Measurements from ENCODE around the gene CBLB. TPM values are rescaled to one million over a fixed set of nuclear protein-coding genes. Genes with fewer than 3 reads are reported as not detected.

The CBLB gene
- total and polyA plus RNA-seq, 2 of the 4 experiments (the other 2 are of a cell fraction), result 10.1 to 20.1 TPM

GRCh38 chr3:105653868-105654267, 214.9 kb downstream of the CBLB start:
- no TSS peak for BruUV-seq (replicated peaks)
- no peak for ATAC-seq (ENCODE audit: low read depth)
- CTCF ChIA-PET, result no interaction called here

More at GRCh38 chr3:105653868-105654267, 214.9 kb downstream of the CBLB start:
- H3K27me3 ChIP-seq (ENCODE audit: control insufficient read depth, insufficient read depth, low read length), result no peaks in the 10 kb centered on the region
- H4K91ac ChIP-seq (ENCODE audit: insufficient read depth, low read depth, low read length), result no peak overlapping the region
- no peak for TF ChIP-seq RFX5 (IDR thresholded peaks at IDR 0.05; ENCODE audit: low read depth, low read length)
- no peak for TF ChIP-seq POLR2A (IDR thresholded peaks at IDR 0.05; ENCODE audit: low read depth, low read length)
- TF ChIP-seq FOS (IDR thresholded peaks at IDR 0.05; ENCODE audit: low read depth, low read length), result no peak
- TF ChIP-seq USF2 (IDR thresholded peaks at IDR 0.05; ENCODE audit: low read depth, low read length), result no peak
- no peak for TF ChIP-seq RAD21 (IDR thresholded peaks at IDR 0.05; ENCODE audit: low read length)
- no peak for TF ChIP-seq ELK1 (IDR thresholded peaks at IDR 0.05; ENCODE audit: borderline replicate concordance, low read depth, low read length)
- TF ChIP-seq CEBPB (IDR thresholded peaks at IDR 0.05; ENCODE audit: low read depth, low read length), result no peak
- TF ChIP-seq MAFK (IDR thresholded peaks at IDR 0.05; ENCODE audit: low read depth, low read length), result no peak
- TF ChIP-seq MXI1 (IDR thresholded peaks at IDR 0.05; ENCODE audit: borderline replicate concordance, low read depth, low read length), result no peak
- no peak for TF ChIP-seq CTCF (conservative IDR thresholded peaks at IDR 0.05; ENCODE audit: low read depth, low read length)
- no peak for TF ChIP-seq CHD1 (IDR thresholded peaks at IDR 0.05; ENCODE audit: low read depth, low read length)
- H3K9ac ChIP-seq (ENCODE audit: low read depth, low read length), result no peak overlapping the region
- DNase-seq, result no peak
- POLR2A ChIA-PET (ENCODE audit: unreplicated experiment), result no interaction called here
- H3K4me2 ChIP-seq (ENCODE audit: low read depth, low read length), result no peak overlapping the region
- H2BK120ac ChIP-seq (ENCODE audit: low read depth, low read length), result no peak overlapping the region
- no peak overlapping the region for H3K27ac ChIP-seq (ENCODE audit: insufficient read depth, low read length)
- H3K56ac ChIP-seq (ENCODE audit: extremely low read depth, insufficient read depth, low read length), result no peak overlapping the region
- H2AK9ac ChIP-seq (replicated peaks; ENCODE audit: low read depth, low read length, poor library complexity), result no peak overlapping the region
- in situ Hi-C loops (cut with MboI; ENCODE audit: low sequenced_read_pairs) (no loop called here), intact Hi-C loops (cut with micrococcal nuclease) (no loop called here), dilution Hi-C loops (cut with HindIII; ENCODE audit: low sequenced_read_pairs, unreplicated experiment) (no loop called here)
- no peaks in the 10 kb centered on the region for H3K9me3 ChIP-seq (ENCODE audit: control insufficient read depth, insufficient read depth, low read length)
- no peak overlapping the region for H3K14ac ChIP-seq (replicated peaks; ENCODE audit: low read depth, low read length)
- 92% methylated on average over 2 of the region's 3 CpGs; no CpG with 5 or more reads in 1 of the 2 experiments for WGBS, 2 experiments (ENCODE audit: extremely low coverage in 2 of 2, insufficient read length in 1 of 2)
- no peak overlapping the region for H3K23ac ChIP-seq (ENCODE audit: low read depth, low read length)
- H2AFZ ChIP-seq (replicated peaks; ENCODE audit: low read length, poor library complexity), result no peak overlapping the region
- no peaks in the 10 kb centered on the region for H3K9me1 ChIP-seq (ENCODE audit: insufficient read depth, low read length)
- no peak overlapping the region for H2AK5ac ChIP-seq (ENCODE audit: low read depth, low read length)
- no peaks in the 10 kb centered on the region for H4K20me1 ChIP-seq (ENCODE audit: insufficient read depth, low read length)
- no peak overlapping the region for H2BK20ac ChIP-seq (ENCODE audit: low read depth, low read length)
- no peak overlapping the region for H4K5ac ChIP-seq (ENCODE audit: low read depth, low read length)
- H3K4ac ChIP-seq (ENCODE audit: low read depth, low read length), result no peak overlapping the region
- H3K18ac ChIP-seq (ENCODE audit: low read depth, low read length), result no peak overlapping the region
- H3K36me3 ChIP-seq (ENCODE audit: control insufficient read depth, insufficient read depth, low read length), result peaks cover 3% of the 10 kb centered on the region
- H4K8ac ChIP-seq (ENCODE audit: low read depth in 2 of 2, low read length in 2 of 2), result no peak overlapping the region
- no peak overlapping the region for H2BK5ac ChIP-seq (ENCODE audit: low read depth, low read length, poor library complexity, severe bottlenecking)
- H3K4me3 ChIP-seq (ENCODE audit: insufficient read depth, low read depth, low read length), result no peak overlapping the region
- H3K4me1 ChIP-seq (ENCODE audit: control insufficient read depth, insufficient read depth, low read length), result no peaks in the 10 kb centered on the region
- no peak overlapping the region for H2BK15ac ChIP-seq (ENCODE audit: low read depth, low read length)
- no peaks in the 10 kb centered on the region for H3K79me1 ChIP-seq (ENCODE audit: low read depth in 1 of 2, low read length in 2 of 2)
